ENCODE data around the gene NCAPD3. TPM values are rescaled to one million over a fixed set of nuclear protein-coding genes. Genes with fewer than 3 reads are reported as not detected.
A peak's percentile ranks its signal among the peaks of the same experiment; 100 is the strongest.

The NCAPD3 gene
- total RNA-seq (11.1 TPM), polyA plus RNA-seq (ENCODE audit: insufficient read depth in 1 of 8, insufficient read length in 8 of 8, low replicate concordance in 1 of 8) (10 to 100 TPM; 11.9 to 19.9 (median 15.9) TPM)
- long read RNA-seq, donor 1: 0 reads
- long read RNA-seq, donor 2: 0 reads
- long read RNA-seq, donor 3: 0 reads
- long read RNA-seq, donor 4: 0 reads
- long read RNA-seq, donor 5, partial matches to known transcripts: 10 of 10 reads
- long read RNA-seq, donor 5, other reads (novel, unspliced or antisense): 0 of 10 reads
- long read RNA-seq, donor 6, partial matches to known transcripts: 0 of 2 reads
- long read RNA-seq, donor 6, other reads (novel, unspliced or antisense): 0 of 2 reads
- long read RNA-seq, donor 7: 0 reads
- long read RNA-seq, donor 8: 0 reads
- long read RNA-seq, donor 9: 0 reads
- long read RNA-seq, donor 10, partial matches to known transcripts: 121 of 132 reads
- long read RNA-seq, donor 10, other reads (novel, unspliced or antisense): 11 of 132 reads
- long read RNA-seq, donor 11: 0 reads

DNA sequence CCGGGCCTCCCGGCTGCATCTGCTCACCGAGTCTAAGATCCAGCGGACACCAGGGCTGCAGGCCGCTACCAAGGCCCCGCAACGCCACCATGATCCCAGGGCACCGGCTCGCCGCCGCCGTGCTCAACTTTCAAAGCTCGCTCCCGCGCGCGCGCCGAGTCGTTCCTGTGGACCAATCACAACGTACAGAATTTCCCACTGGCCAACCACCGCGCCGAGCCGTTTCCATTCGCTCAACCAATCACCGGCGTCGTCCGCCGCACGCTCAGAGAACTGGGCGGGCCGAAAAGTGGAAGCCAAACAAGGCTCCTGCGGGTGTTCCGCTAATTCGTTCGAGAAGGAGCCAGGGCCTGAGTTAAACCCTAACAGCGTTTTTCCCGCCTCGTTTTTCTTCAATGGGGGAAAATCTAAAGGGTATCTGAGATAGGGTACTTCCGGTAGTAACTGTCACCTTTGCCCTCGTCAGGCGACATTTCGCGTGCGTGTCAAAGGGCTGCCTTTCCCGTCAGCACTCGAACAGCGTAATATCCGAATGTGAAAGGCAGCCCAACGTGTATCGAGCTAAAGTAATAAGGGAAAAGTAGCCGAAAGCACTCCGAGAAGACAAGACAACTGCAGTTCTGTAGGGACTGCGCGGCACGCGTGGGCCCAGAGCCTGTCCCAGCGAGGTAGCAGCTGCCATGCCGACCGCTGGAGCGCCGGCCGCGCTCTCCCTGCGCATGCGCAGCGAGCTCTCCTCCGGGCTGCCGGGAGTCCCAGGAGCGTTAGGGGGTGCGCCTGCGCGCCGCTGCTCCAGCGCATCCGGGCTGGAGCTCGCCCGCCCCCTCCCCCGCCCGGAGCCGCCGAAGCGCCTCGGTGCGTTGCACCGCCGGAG is at the start of gene NCAPD3, which contains the start of gene VPS26B:
TSS of gene NCAPD3 (minus strand) at position 132 of the 874 bp plus-strand sequence. CDS start at position 91, 41 bp downstream.
TSS of gene VPS26B (plus strand) at position 836 of the 874 bp plus-strand sequence. CDS start 452 bp downstream, outside the sequence.
- Histone ChIP-seq H3K4me1 (ENCODE audit: control insufficient read depth, insufficient read depth, low read length) (peaks cover 17% of the 10 kb centered on the region), H3K36me3 (ENCODE audit: control insufficient read depth, insufficient read depth, low read length) (peaks cover 13% of the 10 kb centered on the region), H3K27me3 (ENCODE audit: control insufficient read depth, insufficient read depth, low read length) (no peaks in the 10 kb centered on the region), H3K9me3 (replicated peaks; ENCODE audit: control insufficient read depth, low read depth, low read length) (no peaks in the 10 kb centered on the region), H3K27ac (ENCODE audit: low read length) (peak within 1 kb of the TSS; percentile 99), H3K4me3 (ENCODE audit: low read length) (peak within 1 kb of the TSS; percentile 98)
- WGBS (ENCODE audit: insufficient coverage): under 1% methylated on average over 82 of the region's 89 CpGs
- DNase-seq: peak; percentile 99

DNA sequence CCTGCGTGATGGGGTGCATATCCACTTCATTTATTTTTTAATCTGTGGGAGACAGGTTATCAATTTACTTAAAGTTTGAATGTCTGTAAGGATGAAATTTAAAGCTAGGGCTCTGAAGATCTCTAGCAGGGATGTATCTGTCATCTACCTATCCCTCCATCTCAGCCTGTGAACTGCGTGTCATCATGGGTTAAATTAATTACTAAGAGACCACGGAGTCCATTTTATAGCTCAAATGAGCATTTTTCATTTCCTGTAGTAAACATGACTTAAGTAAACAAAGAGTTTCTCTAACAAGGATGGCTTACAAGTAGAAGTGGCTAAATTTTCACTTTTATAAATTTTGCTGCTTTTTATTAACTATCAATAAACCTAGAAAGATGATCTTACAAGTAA is 49.5 kb upstream of the NCAPD3 start:
- Histone ChIP-seq H3K4me3 (ENCODE audit: low read length) (no peak overlapping the region), H3K36me3 (ENCODE audit: control insufficient read depth, insufficient read depth, low read length) (no peaks in the 10 kb centered on the region), H3K4me1 (ENCODE audit: control insufficient read depth, insufficient read depth, low read length) (peaks cover 15% of the 10 kb centered on the region), H3K9me3 (replicated peaks; ENCODE audit: control insufficient read depth, low read depth, low read length) (no peaks in the 10 kb centered on the region), H3K27me3 (ENCODE audit: control insufficient read depth, insufficient read depth, low read length) (peaks cover 68% of the 10 kb centered on the region), H3K27ac (ENCODE audit: low read length) (no peak overlapping the region)
- no peak for DNase-seq
- no CpG with 5 or more reads among the region's 3 CpGs for WGBS (ENCODE audit: insufficient coverage)

- no peak overlapping the region for H3K4me3 ChIP-seq (ENCODE audit: low read length)
- 14% methylated on average over 14 of the region's 18 CpGs for WGBS (ENCODE audit: insufficient coverage)
- H3K27ac ChIP-seq (ENCODE audit: low read length): no peak overlapping the region
- DNase-seq: peak; percentile 32
- peaks cover 15% of the 10 kb centered on the region for H3K4me1 ChIP-seq (ENCODE audit: control insufficient read depth, insufficient read depth, low read length)
- H3K27me3 ChIP-seq (ENCODE audit: control insufficient read depth, insufficient read depth, low read length): peaks cover 62% of the 10 kb centered on the region
- no peaks in the 10 kb centered on the region for H3K36me3 ChIP-seq (ENCODE audit: control insufficient read depth, insufficient read depth, low read length)
- no peaks in the 10 kb centered on the region for H3K9me3 ChIP-seq (replicated peaks; ENCODE audit: control insufficient read depth, low read depth, low read length)
These were observed 48.9 kb upstream of the NCAPD3 start for GRCh38 chr11:134272381-134273316.

GRCh38 chr11:134271978-134272377 is 48.2 kb upstream of the NCAPD3 start:
- Histone ChIP-seq H3K27ac (ENCODE audit: low read length) (no peak overlapping the region), H3K36me3 (ENCODE audit: control insufficient read depth, insufficient read depth, low read length) (no peaks in the 10 kb centered on the region), H3K4me3 (ENCODE audit: low read length) (no peak overlapping the region), H3K27me3 (ENCODE audit: control insufficient read depth, insufficient read depth, low read length) (peaks cover 55% of the 10 kb centered on the region), H3K9me3 (replicated peaks; ENCODE audit: control insufficient read depth, low read depth, low read length) (no peaks in the 10 kb centered on the region), H3K4me1 (ENCODE audit: control insufficient read depth, insufficient read depth, low read length) (peaks cover 11% of the 10 kb centered on the region)
- DNase-seq: no peak
- no CpG with 5 or more reads among the region's 4 CpGs for WGBS (ENCODE audit: insufficient coverage)

GRCh38 chr11:134270250-134270714 is 46.5 kb upstream of the NCAPD3 start:
- Histone ChIP-seq H3K4me3 (ENCODE audit: low read length) (no peak overlapping the region), H3K9me3 (replicated peaks; ENCODE audit: control insufficient read depth, low read depth, low read length) (no peaks in the 10 kb centered on the region), H3K27me3 (ENCODE audit: control insufficient read depth, insufficient read depth, low read length) (peaks cover 38% of the 10 kb centered on the region), H3K36me3 (ENCODE audit: control insufficient read depth, insufficient read depth, low read length) (no peaks in the 10 kb centered on the region), H3K4me1 (ENCODE audit: control insufficient read depth, insufficient read depth, low read length) (no peaks in the 10 kb centered on the region), H3K27ac (ENCODE audit: low read length) (no peak overlapping the region)
- no peak for DNase-seq
- 44% methylated on average over 5 of the region's 5 CpGs for WGBS (ENCODE audit: insufficient coverage)

- no peaks in the 10 kb centered on the region for H3K4me1 ChIP-seq (ENCODE audit: control insufficient read depth, insufficient read depth, low read length)
- H3K4me3 ChIP-seq (ENCODE audit: low read length): no peak overlapping the region
- peaks cover 11% of the 10 kb centered on the region for H3K36me3 ChIP-seq (ENCODE audit: control insufficient read depth, insufficient read depth, low read length)
- H3K27ac ChIP-seq (ENCODE audit: low read length): no peak overlapping the region
- WGBS (ENCODE audit: insufficient coverage): 75% methylated on average over 11 of the region's 11 CpGs
- H3K9me3 ChIP-seq (replicated peaks; ENCODE audit: control insufficient read depth, low read depth, low read length): no peaks in the 10 kb centered on the region
- peaks cover 25% of the 10 kb centered on the region for H3K27me3 ChIP-seq (ENCODE audit: control insufficient read depth, insufficient read depth, low read length)
- no peak for DNase-seq
These were observed 44.2 kb upstream of the NCAPD3 start for GRCh38 chr11:134267966-134268365.

- no peaks in the 10 kb centered on the region for H3K9me3 ChIP-seq (replicated peaks; ENCODE audit: control insufficient read depth, low read depth, low read length)
- no peak overlapping the region for H3K27ac ChIP-seq (ENCODE audit: low read length)
- H3K27me3 ChIP-seq (ENCODE audit: control insufficient read depth, insufficient read depth, low read length): peaks cover 20% of the 10 kb centered on the region
- no peak overlapping the region for H3K4me3 ChIP-seq (ENCODE audit: low read length)
- peaks cover 16% of the 10 kb centered on the region for H3K36me3 ChIP-seq (ENCODE audit: control insufficient read depth, insufficient read depth, low read length)
- no peaks in the 10 kb centered on the region for H3K4me1 ChIP-seq (ENCODE audit: control insufficient read depth, insufficient read depth, low read length)
- 81% methylated on average over 3 of the region's 5 CpGs for WGBS (ENCODE audit: insufficient coverage)
- DNase-seq: no peak
These were observed 43.7 kb upstream of the NCAPD3 start for GRCh38 chr11:134267461-134267860.

DNA sequence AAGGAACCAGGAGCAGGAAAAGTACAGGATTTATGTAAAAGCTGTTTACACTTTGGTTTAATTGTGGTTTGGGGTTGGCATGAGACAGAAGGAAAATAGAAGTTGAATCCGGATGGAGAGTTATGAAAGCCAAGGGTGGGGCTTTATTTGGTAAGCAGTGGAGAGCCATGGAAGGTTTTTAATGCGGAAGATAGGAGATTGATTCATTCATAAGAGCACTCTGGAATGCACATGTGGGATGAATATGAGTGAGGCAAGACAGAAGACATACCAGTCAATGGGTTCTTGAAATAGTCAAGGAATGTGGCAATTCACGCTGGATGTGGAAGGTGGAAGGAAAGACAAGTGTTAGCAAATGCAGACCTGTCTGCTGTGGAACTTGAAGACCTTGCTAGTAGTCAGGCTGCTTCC is 43.1 kb upstream of the NCAPD3 start:
- H3K36me3 ChIP-seq (ENCODE audit: control insufficient read depth, insufficient read depth, low read length): peaks cover 23% of the 10 kb centered on the region
- H3K4me3 ChIP-seq (ENCODE audit: low read length): no peak overlapping the region
- H3K27me3 ChIP-seq (ENCODE audit: control insufficient read depth, insufficient read depth, low read length): peaks cover 14% of the 10 kb centered on the region
- 75% methylated on average over 3 of the region's 3 CpGs for WGBS (ENCODE audit: insufficient coverage)
- DNase-seq: no peak
- H3K9me3 ChIP-seq (replicated peaks; ENCODE audit: control insufficient read depth, low read depth, low read length): no peaks in the 10 kb centered on the region
- H3K27ac ChIP-seq (ENCODE audit: low read length): no peak overlapping the region
- H3K4me1 ChIP-seq (ENCODE audit: control insufficient read depth, insufficient read depth, low read length): no peaks in the 10 kb centered on the region

DNA sequence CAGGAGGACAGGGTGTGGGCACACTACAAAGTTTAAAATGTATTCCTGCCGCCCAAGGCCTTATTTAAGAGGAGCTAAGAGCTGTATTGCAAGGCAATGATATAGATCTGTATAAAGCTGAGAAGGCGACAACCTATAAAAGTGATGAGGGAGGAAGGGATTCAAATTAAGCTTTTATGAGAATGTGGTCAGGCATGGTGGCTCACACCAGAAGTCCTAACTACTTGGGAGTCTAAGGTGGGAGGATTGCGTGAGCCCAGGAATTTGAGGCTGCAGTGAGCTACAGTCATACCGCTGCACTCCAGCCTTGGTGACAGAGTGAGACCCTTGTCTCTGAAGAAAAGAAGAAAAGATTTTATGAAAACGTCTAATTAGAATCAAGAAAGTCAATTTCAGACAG is 42.7 kb upstream of the NCAPD3 start:
- H3K27ac ChIP-seq (ENCODE audit: low read length): no peak overlapping the region

More for the DNA sequence above, 42.7 kb upstream of the NCAPD3 start:
- Histone ChIP-seq H3K27me3 (ENCODE audit: control insufficient read depth, insufficient read depth, low read length) (peaks cover 10% of the 10 kb centered on the region), H3K36me3 (ENCODE audit: control insufficient read depth, insufficient read depth, low read length) (peaks cover 26% of the 10 kb centered on the region), H3K4me1 (ENCODE audit: control insufficient read depth, insufficient read depth, low read length) (no peaks in the 10 kb centered on the region), H3K4me3 (ENCODE audit: low read length) (no peak overlapping the region), H3K9me3 (replicated peaks; ENCODE audit: control insufficient read depth, low read depth, low read length) (no peaks in the 10 kb centered on the region)
- WGBS (ENCODE audit: insufficient coverage): 87% methylated on average over 5 of the region's 5 CpGs
- no peak for DNase-seq

All from muscle of leg (tissue), 16 donors.